K562 (cell line): Measurements from ENCODE around the gene RASGRP4. TPM values are rescaled to one million over a fixed set of nuclear protein-coding genes. Genes with fewer than 3 reads are reported as not detected.
A peak's percentile ranks its signal among the peaks of the same experiment; 100 is the strongest.

Experiments used
- BRD9 ChIP-seq: fragments of 450-650 bp; IDR thresholded peaks from 2 replicates; pipeline ENCODE4 v1.6.1; 2018; ENCODE audit warnings: low read depth; ENCODE audit not compliant: partially characterized antibody
- CHCHD3 ChIP-seq: fragments of 250-450 bp; sonication (Bioruptor Pico); IDR thresholded peaks from 2 replicates; pipeline ENCODE4 v2.1.2; 2022; ENCODE audit warnings: mild to moderate bottlenecking
- EP400 ChIP-seq: fragments of 450-650 bp; IDR thresholded peaks from 2 replicates; pipeline ENCODE4 v1.6.1; 2017; ENCODE audit warnings: antibody characterized with exemption, mild to moderate bottlenecking, moderate library complexity
- FOSL1 ChIP-seq: fragments of 200-800 bp; sonication (Bioruptor generic); conservative IDR thresholded peaks from 2 replicates; pipeline ENCODE4 v1.6.1; 2016; ENCODE audit warnings: missing genetic modification characterization, missing compliant biosample characterization
- JUN ChIP-seq, 2 experiments: sonication (generic) in 1 of 2; formaldehyde crosslinking in 1 of 2; IDR thresholded peaks; 2 replicates each; pipeline versions ENCODE4 v1.6.1 to v1.8.0; 2012 to 2022; ENCODE audit warnings: borderline replicate concordance in 2 of 2, mild to moderate bottlenecking in 2 of 2, improper control_type of control experiment in 1 of 2, low read depth in 1 of 2, low read length in 1 of 2, missing genetic modification reagents in 1 of 2
- MAFK ChIP-seq: IDR thresholded peaks from 2 replicates; pipeline ENCODE4 v1.6.1; 2011; ENCODE audit warnings: low read length, improper control_type of control experiment
- MAZ ChIP-seq, 2 experiments: fragments of 450-650 bp in 1 of 2; sonication (generic) in 1 of 2; formaldehyde crosslinking; IDR thresholded peaks in 1 of 2; conservative IDR thresholded peaks in 1 of 2; 2 replicates each; pipeline versions ENCODE4 v1.4.0 to v1.5.0; 2020; ENCODE audit warnings: mild to moderate bottlenecking in 1 of 2, missing genetic modification reagents in 1 of 2
- MYBL2 ChIP-seq, 2 experiments: fragments of 450-650 bp in 1 of 2; sonication (generic) in 1 of 2; formaldehyde crosslinking in 1 of 2; IDR thresholded peaks; 2 replicates each; pipeline versions ENCODE4 v1.6.1 to v1.8.1; 2017 to 2022; ENCODE audit warnings: borderline replicate concordance in 1 of 2, inconsistent platforms in 1 of 2, low read depth in 1 of 2, mild to moderate bottlenecking in 1 of 2, missing genetic modification reagents in 1 of 2, moderate library complexity in 1 of 2
- PRPF4 ChIP-seq: fragments of 200-400 bp; formaldehyde crosslinking; IDR thresholded peaks from one replicate; pipeline ENCODE4 v1.6.1; 2017; ENCODE audit warnings: low read length, low read depth, mild to moderate bottlenecking; ENCODE audit not compliant: insufficient read depth, poor library complexity, severe bottlenecking
- RUNX1 ChIP-seq: sonication (generic); IDR thresholded peaks from 2 replicates; pipeline ENCODE4 v1.6.1; 2016; ENCODE audit warnings: antibody characterized with exemption, low read depth
- TGIF2 ChIP-seq: sonication (generic); formaldehyde crosslinking; IDR thresholded peaks from 2 replicates; pipeline ENCODE4 v1.8.1; 2022; ENCODE audit warnings: mild to moderate bottlenecking, missing genetic modification reagents, moderate library complexity
- ZBTB40 ChIP-seq, 2 experiments: fragments of 450-650 bp in 1 of 2; sonication (generic) in 1 of 2; formaldehyde crosslinking in 1 of 2; IDR thresholded peaks; 2 replicates each; pipeline versions ENCODE4 v1.7.1 to v1.9.0; 2016 to 2022; ENCODE audit warnings: inconsistent platforms in 1 of 2, mild to moderate bottlenecking in 1 of 2, missing genetic modification reagents in 1 of 2
- ZNF165 ChIP-seq: fragments of 250-450 bp; sonication (Bioruptor Pico); IDR thresholded peaks from 2 replicates; pipeline ENCODE4 v1.4.0; 2020; ENCODE audit warnings: borderline replicate concordance
- ZNF586 ChIP-seq: fragments of 450-650 bp; formaldehyde crosslinking; conservative IDR thresholded peaks from 2 replicates; pipeline ENCODE4 v1.4.0; 2020; ENCODE audit warnings: mild to moderate bottlenecking, moderate library complexity
- polyA plus RNA-seq, 8 experiments: library from polyadenylated mRNA; depleted of rRNA in 4 of 8; stranded (reverse) in 5 of 8; unstranded in 3 of 8; fragments of >200 nt; fragmentation: Nextera tagmentation in 2 of 8; fragmentation: Illumina TruSeq in 1 of 8; extraction: Ambion mirVana in 2 of 8; extraction: Trizol in 1 of 8; gene quantifications; 2 replicates each; pipeline versions ENCODE4 v1.2.1 to v1.2.3, GENCODE V29; 2011 to 2014; ENCODE audit warnings: inconsistent platforms in 1 of 8, missing spikeins in 1 of 8
- total RNA-seq, 7 experiments: library from RNA; depleted of rRNA in 6 of 7; stranded (reverse); fragments of >200 nt in 6 of 7; fragmentation: Illumina TruSeq in 2 of 7; extraction: Trizol in 2 of 7; gene quantifications; 2 replicates each; pipeline versions ENCODE4 v1.2.1 to v1.2.3, GENCODE V29; 2011 to 2021; ENCODE audit warnings: low replicate concordance in 1 of 7
- TF ChIP-seq, protein P1 (sequence below): fragments of 250-450 bp; sonication (Bioruptor Pico); IDR thresholded peaks from 2 replicates; pipeline ENCODE4 v1.6.1; 2021; ENCODE audit warnings: mild to moderate bottlenecking

RASGRP4 gene
- total and polyA plus RNA-seq, 9 of the 15 experiments (the other 6 are each of a cell fraction or from before 2014, with no cell fraction given): 0.39 to 4.6 (median 3.8) TPM

DNA sequence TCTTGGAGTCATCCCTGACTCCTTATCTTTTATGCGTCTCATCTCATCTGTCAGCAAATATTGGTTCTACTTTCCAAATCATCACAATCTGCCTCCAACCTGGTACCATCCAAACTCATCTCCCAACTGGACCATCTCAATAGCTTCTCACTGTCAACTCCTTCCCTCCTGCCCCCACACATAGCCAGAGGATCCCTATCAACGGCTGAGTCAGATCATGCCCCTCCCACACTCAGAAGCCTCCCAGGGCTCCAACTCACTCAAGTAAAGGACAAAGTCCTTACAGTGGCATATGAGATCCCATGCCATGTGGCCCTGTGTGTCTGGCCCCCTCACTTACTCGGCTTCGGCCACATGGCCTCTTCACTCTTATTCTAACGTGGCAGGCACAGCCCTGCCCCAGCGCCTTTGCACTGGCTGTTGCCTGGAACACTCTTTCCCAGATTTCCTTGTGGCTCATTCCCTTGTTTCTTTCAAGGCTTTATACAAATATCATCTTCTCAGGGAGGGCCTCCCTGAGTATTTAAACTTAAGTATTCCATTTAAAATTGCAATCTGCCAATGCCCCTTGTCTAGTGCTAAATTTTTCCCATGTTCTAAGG, 33.2 kb downstream of the RASGRP4 start (continued):
- TF ChIP-seq ZNF165 (CRISPR knock-in tag): no peak
- peak; percentile 18 to 77; a peak in 2 of 4 replicates for TF ChIP-seq MAZ (CRISPR knock-in tag; conservative IDR thresholded peaks at IDR 0.05 in 1 of 2, IDR thresholded peaks at IDR 0.05 in 1 of 2)
- no peak for TF ChIP-seq TGIF2 (CRISPR knock-in tag)
- TF ChIP-seq ZBTB40 (IDR thresholded peaks at IDR 0.05): no peak
- no peak for TF ChIP-seq ZBTB40 (CRISPR knock-in tag; IDR thresholded peaks at IDR 0.05)
- TF ChIP-seq PRPF4: no peak
- TF ChIP-seq RUNX1: no peak
- 0 out of 2 replicates have a peak, but pooled peaks have one; percentile 23 for TF ChIP-seq MAFK
- no peak for TF ChIP-seq MYBL2 (IDR thresholded peaks at IDR 0.05; ENCODE audit: low read depth)
- no peak for TF ChIP-seq MYBL2 (CRISPR knock-in tag; IDR thresholded peaks at IDR 0.05; ENCODE audit: borderline replicate concordance)
- TF ChIP-seq CHCHD3 (CRISPR knock-in tag): no peak
- TF ChIP-seq FOSL1 (tag): peak; percentile 84
- no peak for TF ChIP-seq EP400
- TF ChIP-seq JUN (IDR thresholded peaks at IDR 0.05; ENCODE audit: borderline replicate concordance, low read depth, low read length): peak; percentile 64; the same call in 1 of the 2 replicates
- no peak for TF ChIP-seq JUN (CRISPR knock-in tag; IDR thresholded peaks at IDR 0.05; ENCODE audit: borderline replicate concordance)
- no peak for TF ChIP-seq BRD9
- TF ChIP-seq, protein P1, sequence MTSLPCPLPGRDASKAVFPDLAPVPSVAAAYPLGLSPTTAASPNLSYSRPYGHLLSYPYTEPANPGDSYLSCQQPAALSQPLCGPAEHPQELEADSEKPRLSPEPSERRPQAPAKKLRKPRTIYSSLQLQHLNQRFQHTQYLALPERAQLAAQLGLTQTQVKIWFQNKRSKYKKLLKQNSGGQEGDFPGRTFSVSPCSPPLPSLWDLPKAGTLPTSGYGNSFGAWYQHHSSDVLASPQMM (CRISPR knock-in tag): no peak
- no peak for TF ChIP-seq ZNF586 (CRISPR knock-in tag)
